Peyer's patch (tissue), 4 donors: Measurements from ENCODE around the gene SUB1. TPM values are rescaled to one million over a fixed set of nuclear protein-coding genes. Genes with fewer than 3 reads are reported as not detected.
"Not testable (repeated sequence)": the region's sequence is repeated elsewhere in the genome, so short reads cannot be mapped to it uniquely, and the experiment has no call there.

Experiments used
- DNase-seq, 3 donors: peaks; one replicate each; pipeline ENCODE4 v3.0.0-alpha.2; 2017 to 2019
- H3K27ac ChIP-seq, 4 donors: fragments of 200-600 bp; sonication (generic); one replicate each; pipeline ENCODE4 v1.5.1; 2016 to 2019
- H3K27me3 ChIP-seq, 2 donors: fragments of 200-600 bp; sonication (generic); one replicate each; pipeline ENCODE4 v1.5.1; 2019
- H3K36me3 ChIP-seq, 3 donors: fragments of 200-600 bp; sonication (generic); one replicate each; pipeline ENCODE4 v1.5.1; 2016 to 2019
- H3K4me1 ChIP-seq, 4 donors: fragments of 200-600 bp; sonication (generic); one replicate each; pipeline ENCODE4 v1.5.1; 2016 to 2019
- H3K4me3 ChIP-seq, 4 donors: fragments of 200-600 bp; sonication (generic); 1 replicate in 3 of 4; 2 replicates in 1 of 4; pipeline ENCODE4 v1.5.1; 2016 to 2019; ENCODE audit warnings: mild to moderate bottlenecking in 1 of 4
- H3K9me3 ChIP-seq, 4 donors: fragments of 200-600 bp; sonication (generic); one replicate each; pipeline ENCODE4 v1.5.1; 2016 to 2019; ENCODE audit warnings: mild to moderate bottlenecking in 1 of 4
- CTCF ChIP-seq, 6 experiments: fragments of 450-650 bp in 4 of 6; fragments of 200-600 bp in 2 of 6; sonication (generic) in 1 of 6; IDR thresholded peaks; one replicate each; pipeline ENCODE4 v1.5.1; 2017 to 2019; ENCODE audit warnings: antibody characterized with exemption in 6 of 6, mild to moderate bottlenecking in 3 of 6, moderate library complexity in 1 of 6
- POLR2A ChIP-seq, 2 donors: fragments of 450-650 bp; IDR thresholded peaks; one replicate each; pipeline ENCODE4 v1.5.1; 2017; ENCODE audit warnings: antibody characterized with exemption in 2 of 2, mild to moderate bottlenecking in 2 of 2, moderate library complexity in 2 of 2
- total RNA-seq, 4 donors: library from RNA; depleted of rRNA; stranded (reverse); fragments of >200 nt; gene quantifications; one replicate each; pipeline ENCODE4 v1.1.0, GENCODE V29; 2016

SUB1 gene
- total RNA-seq, 4 donors from 2014 or later = 64.2 to 155 (median 98.2) TPM

GRCh38 chr5:32571128-32571527 lies 14.2 kb upstream of the SUB1 start:
- Histone ChIP-seq H3K9me3 (no peaks in the 10 kb centered on the region), H3K27ac (no peak overlapping the region), H3K4me3 (no peak overlapping the region), H3K36me3 (no peaks in the 10 kb centered on the region), H3K27me3 (no peaks in the 10 kb centered on the region), H3K4me1 (no peaks in the 10 kb centered on the region)
- TF ChIP-seq POLR2A (IDR thresholded peaks at IDR 0.05) = no peak
- TF ChIP-seq CTCF (IDR thresholded peaks at IDR 0.05) = no peak
- DNase-seq = no peak

- Histone ChIP-seq H3K36me3 (no peaks in the 10 kb centered on the region), H3K27me3 (no peaks in the 10 kb centered on the region), H3K27ac (no peak overlapping the region), H3K4me3 (no peak overlapping the region), H3K9me3 (no peaks in the 10 kb centered on the region), H3K4me1 (no peaks in the 10 kb centered on the region)
- no peak for DNase-seq
- no peak for TF ChIP-seq CTCF (IDR thresholded peaks at IDR 0.05)
- TF ChIP-seq POLR2A (IDR thresholded peaks at IDR 0.05) = no peak
These were observed 12.4 kb upstream of the SUB1 start for GRCh38 chr5:32572778-32573480.

- H3K4me3 ChIP-seq, H3K27ac ChIP-seq, H3K9me3 ChIP-seq, H3K27me3 ChIP-seq, H3K36me3 ChIP-seq, DNase-seq, H3K4me1 ChIP-seq: not testable (repeated sequence)
These were observed 11.9 kb upstream of the SUB1 start for GRCh38 chr5:32573481-32573854.

GRCh38 chr5:32574540-32575175 lies 10.7 kb upstream of the SUB1 start:
- Histone ChIP-seq H3K36me3 (no peaks in the 10 kb centered on the region), H3K4me3 (no peak overlapping the region), H3K9me3 (no peaks in the 10 kb centered on the region), H3K27ac (no peak overlapping the region), H3K27me3 (no peaks in the 10 kb centered on the region), H3K4me1 (no peaks in the 10 kb centered on the region)
- no peak for DNase-seq
- TF ChIP-seq CTCF (IDR thresholded peaks at IDR 0.05) (no peak), POLR2A (IDR thresholded peaks at IDR 0.05) (no peak)

GRCh38 chr5:32578363-32578762 lies 7.0 kb upstream of the SUB1 start:
- no peaks in the 10 kb centered on the region for H3K9me3 ChIP-seq
- no peak overlapping the region for H3K4me3 ChIP-seq
- no peaks in the 10 kb centered on the region for H3K4me1 ChIP-seq
- H3K27ac ChIP-seq = no peak overlapping the region
- no peak for DNase-seq
- TF ChIP-seq CTCF (IDR thresholded peaks at IDR 0.05) (no peak), POLR2A (IDR thresholded peaks at IDR 0.05) (no peak)
- H3K27me3 ChIP-seq = no peaks in the 10 kb centered on the region
- no peaks in the 10 kb centered on the region for H3K36me3 ChIP-seq

GRCh38 chr5:32578764-32579163 lies 6.6 kb upstream of the SUB1 start:
- Histone ChIP-seq H3K9me3 (no peaks in the 10 kb centered on the region), H3K36me3 (no peaks in the 10 kb centered on the region), H3K4me3 (no peak overlapping the region), H3K27ac (no peak overlapping the region), H3K27me3 (no peaks in the 10 kb centered on the region), H3K4me1 (no peaks in the 10 kb centered on the region)
- TF ChIP-seq POLR2A (IDR thresholded peaks at IDR 0.05) (no peak), CTCF (IDR thresholded peaks at IDR 0.05) (no peak)
- DNase-seq = no peak
